Measurements from ENCODE around the gene GABBR2. TPM values are rescaled to one million over a fixed set of nuclear protein-coding genes. Genes with fewer than 3 reads are reported as not detected.

GABBR2 gene
- total RNA-seq, 1 experiment from 2014 or later, result 0.33 TPM

DNA sequence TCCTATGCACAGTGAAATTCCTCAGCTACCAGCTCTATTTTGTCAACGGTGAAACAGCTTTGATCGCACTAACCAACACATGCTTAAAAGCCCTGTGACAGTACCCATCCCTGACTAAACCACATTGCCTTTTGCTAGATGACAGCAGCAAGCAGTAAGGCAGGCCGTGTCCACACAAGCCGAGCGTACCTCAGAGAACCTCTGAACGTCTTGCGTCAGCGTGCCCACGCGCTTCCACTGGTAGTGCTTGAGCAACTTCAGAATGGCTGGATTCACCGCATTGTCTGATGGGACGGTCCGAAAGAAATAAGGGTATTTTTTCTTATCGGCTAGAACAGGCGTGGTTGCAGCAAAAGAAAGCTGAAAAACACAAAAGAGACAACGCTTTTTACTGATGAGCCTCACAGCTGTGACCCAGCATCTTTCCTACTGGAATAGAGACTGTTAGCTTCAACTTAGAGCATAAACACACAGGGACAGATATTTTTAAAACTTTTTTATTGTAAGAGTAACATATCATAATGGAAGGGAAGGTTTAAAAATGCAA lies 167.0 kb downstream of the GABBR2 start:
- no peaks in the 10 kb centered on the region for H3K9me3 Mint-ChIP-seq (ENCODE audit: low read depth, unreplicated experiment)
- no peak for DNase-seq
- BruUV-seq (replicated peaks), result no TSS peak
- peaks cover 55% of the 10 kb centered on the region for H3K27me3 Mint-ChIP-seq (ENCODE audit: unreplicated experiment)
- intact Hi-C loops (cut with micrococcal nuclease; ENCODE audit: unreplicated experiment), result no loop called here
- CTCF ChIA-PET, result no interaction called here
- TF ChIP-seq, protein P1, sequence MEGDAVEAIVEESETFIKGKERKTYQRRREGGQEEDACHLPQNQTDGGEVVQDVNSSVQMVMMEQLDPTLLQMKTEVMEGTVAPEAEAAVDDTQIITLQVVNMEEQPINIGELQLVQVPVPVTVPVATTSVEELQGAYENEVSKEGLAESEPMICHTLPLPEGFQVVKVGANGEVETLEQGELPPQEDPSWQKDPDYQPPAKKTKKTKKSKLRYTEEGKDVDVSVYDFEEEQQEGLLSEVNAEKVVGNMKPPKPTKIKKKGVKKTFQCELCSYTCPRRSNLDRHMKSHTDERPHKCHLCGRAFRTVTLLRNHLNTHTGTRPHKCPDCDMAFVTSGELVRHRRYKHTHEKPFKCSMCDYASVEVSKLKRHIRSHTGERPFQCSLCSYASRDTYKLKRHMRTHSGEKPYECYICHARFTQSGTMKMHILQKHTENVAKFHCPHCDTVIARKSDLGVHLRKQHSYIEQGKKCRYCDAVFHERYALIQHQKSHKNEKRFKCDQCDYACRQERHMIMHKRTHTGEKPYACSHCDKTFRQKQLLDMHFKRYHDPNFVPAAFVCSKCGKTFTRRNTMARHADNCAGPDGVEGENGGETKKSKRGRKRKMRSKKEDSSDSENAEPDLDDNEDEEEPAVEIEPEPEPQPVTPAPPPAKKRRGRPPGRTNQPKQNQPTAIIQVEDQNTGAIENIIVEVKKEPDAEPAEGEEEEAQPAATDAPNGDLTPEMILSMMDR (IDR thresholded peaks at IDR 0.05; ENCODE audit: unreplicated experiment), result no peak
- H3K4me1 Mint-ChIP-seq (ENCODE audit: low read depth, unreplicated experiment), result no peaks in the 10 kb centered on the region
- no peaks in the 10 kb centered on the region for H3K36me3 Mint-ChIP-seq (ENCODE audit: insufficient read depth, unreplicated experiment)
- no peak overlapping the region for H3K27ac Mint-ChIP-seq (ENCODE audit: unreplicated experiment)
- H3K4me3 Mint-ChIP-seq (ENCODE audit: low read depth, unreplicated experiment), result no peak overlapping the region

DNA sequence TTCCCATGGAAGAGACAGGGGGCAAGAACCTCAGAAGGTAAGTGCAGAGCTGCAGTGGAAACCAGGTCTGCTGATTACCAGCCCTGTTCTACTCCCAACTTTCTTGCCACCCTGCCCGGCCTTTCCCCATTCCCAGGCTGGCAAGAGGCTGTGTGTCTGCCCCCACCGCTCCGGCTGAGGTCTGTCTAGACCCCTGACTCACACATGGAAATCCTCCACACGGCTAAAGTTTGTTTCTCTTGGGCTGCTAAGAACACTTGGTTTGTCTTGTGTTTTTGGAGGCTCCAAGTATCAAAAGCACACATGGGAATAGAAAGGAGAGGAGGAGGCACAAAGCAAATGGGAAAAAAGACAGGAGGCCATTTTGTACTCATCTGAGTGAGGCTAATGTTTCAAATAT lies 168.3 kb downstream of the GABBR2 start:
- H3K4me3 Mint-ChIP-seq (ENCODE audit: low read depth, unreplicated experiment), result no peak overlapping the region
- CTCF ChIA-PET, result no interaction called here
- no peaks in the 10 kb centered on the region for H3K36me3 Mint-ChIP-seq (ENCODE audit: insufficient read depth, unreplicated experiment)
- no peaks in the 10 kb centered on the region for H3K9me3 Mint-ChIP-seq (ENCODE audit: low read depth, unreplicated experiment)
- BruUV-seq (replicated peaks), result no TSS peak
- H3K27me3 Mint-ChIP-seq (ENCODE audit: unreplicated experiment), result peaks cover 47% of the 10 kb centered on the region
- TF ChIP-seq, protein P1 (IDR thresholded peaks at IDR 0.05; ENCODE audit: unreplicated experiment), result no peak
- H3K4me1 Mint-ChIP-seq (ENCODE audit: low read depth, unreplicated experiment), result no peaks in the 10 kb centered on the region
- no peak for DNase-seq
- intact Hi-C loops (cut with micrococcal nuclease; ENCODE audit: unreplicated experiment), result no loop called here
- no peak overlapping the region for H3K27ac Mint-ChIP-seq (ENCODE audit: unreplicated experiment)

DNA sequence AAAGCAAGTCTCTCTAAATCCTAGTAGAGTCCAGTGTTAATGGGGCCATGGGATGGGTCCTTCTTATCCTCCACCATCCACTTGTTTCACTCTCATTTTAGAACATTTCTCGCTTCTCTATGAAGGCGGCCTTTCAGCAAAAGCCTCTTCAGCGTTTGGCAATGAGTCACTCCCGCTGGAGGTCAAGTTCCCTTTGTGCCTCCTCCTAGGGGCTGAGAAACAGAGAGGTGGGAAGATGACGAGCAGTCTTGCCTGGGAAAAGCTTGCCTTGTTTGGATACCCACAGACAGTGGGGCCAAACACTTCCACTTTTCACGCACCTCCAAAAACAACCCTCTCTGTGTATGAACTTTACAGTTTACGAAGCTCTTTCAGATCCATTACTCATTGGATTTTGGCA lies 168.8 kb downstream of the GABBR2 start:
- H3K36me3 Mint-ChIP-seq (ENCODE audit: insufficient read depth, unreplicated experiment), result no peaks in the 10 kb centered on the region
- no TSS peak for BruUV-seq (replicated peaks)
- CTCF ChIA-PET, result no interaction called here
- no peak overlapping the region for H3K27ac Mint-ChIP-seq (ENCODE audit: unreplicated experiment)
- H3K4me3 Mint-ChIP-seq (ENCODE audit: low read depth, unreplicated experiment), result no peak overlapping the region
- TF ChIP-seq, protein P1 (IDR thresholded peaks at IDR 0.05; ENCODE audit: unreplicated experiment), result no peak
- no peaks in the 10 kb centered on the region for H3K4me1 Mint-ChIP-seq (ENCODE audit: low read depth, unreplicated experiment)
- H3K27me3 Mint-ChIP-seq (ENCODE audit: unreplicated experiment), result peaks cover 47% of the 10 kb centered on the region
- intact Hi-C loops (cut with micrococcal nuclease; ENCODE audit: unreplicated experiment), result no loop called here
- DNase-seq, result no peak
- H3K9me3 Mint-ChIP-seq (ENCODE audit: low read depth, unreplicated experiment), result no peaks in the 10 kb centered on the region

DNA sequence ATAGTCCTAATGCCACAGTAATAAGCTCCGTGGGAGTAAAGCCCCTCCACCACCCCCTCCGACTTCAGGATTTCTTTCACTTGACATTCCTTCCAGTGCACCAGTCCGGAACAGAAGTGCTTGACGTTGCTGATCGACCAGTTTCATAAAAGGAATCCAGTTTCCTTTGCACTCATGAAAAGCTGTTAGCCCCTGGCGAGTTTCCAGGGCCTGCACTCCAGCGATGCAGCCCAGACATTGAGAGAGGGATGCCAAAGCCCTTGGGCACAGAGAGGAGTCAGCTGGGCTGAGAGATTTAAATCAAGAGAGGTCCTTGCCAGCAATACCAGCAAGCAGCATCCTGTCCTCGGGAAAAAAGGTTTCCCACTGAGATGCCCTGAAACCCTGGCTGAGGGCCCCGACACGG lies 170.1 kb downstream of the GABBR2 start:
- Mint-ChIP-seq H3K27ac (ENCODE audit: unreplicated experiment) (no peak overlapping the region), H3K9me3 (ENCODE audit: low read depth, unreplicated experiment) (no peaks in the 10 kb centered on the region), H3K4me1 (ENCODE audit: low read depth, unreplicated experiment) (no peaks in the 10 kb centered on the region), H3K27me3 (ENCODE audit: unreplicated experiment) (peaks cover 48% of the 10 kb centered on the region), H3K4me3 (ENCODE audit: low read depth, unreplicated experiment) (no peak overlapping the region), H3K36me3 (ENCODE audit: insufficient read depth, unreplicated experiment) (no peaks in the 10 kb centered on the region)
- DNase-seq, result no peak
- CTCF ChIA-PET, result no interaction called here
- intact Hi-C loops (cut with micrococcal nuclease; ENCODE audit: unreplicated experiment), result no loop called here
- TF ChIP-seq, protein P1 (IDR thresholded peaks at IDR 0.05; ENCODE audit: unreplicated experiment), result no peak
- no TSS peak for BruUV-seq (replicated peaks)
